SU-DHL-6 (cell line): ENCODE measurements around the gene CLEC20A.

Experiments
- EZH2phosphoT487 ChIP-seq: fragments of 200-600 bp; sonication (generic), shearing (Covaris generic); conservative IDR thresholded peaks from 2 replicates; pipeline ENCODE4 v1.6.1; 2018; ENCODE audit warnings: mild to moderate bottlenecking, antibody characterized with exemption, low read length, moderate library complexity, mixed read lengths
- TF ChIP-seq, protein P1 (sequence below): fragments of 200-600 bp; sonication (generic); IDR thresholded peaks from one replicate; pipeline ENCODE4 v1.5.1; 2017; ENCODE audit warnings: antibody characterized with exemption, mild to moderate bottlenecking, low read length, moderate library complexity; ENCODE audit not compliant: insufficient read depth, poor library complexity, severe bottlenecking

- TF ChIP-seq, protein P1, sequence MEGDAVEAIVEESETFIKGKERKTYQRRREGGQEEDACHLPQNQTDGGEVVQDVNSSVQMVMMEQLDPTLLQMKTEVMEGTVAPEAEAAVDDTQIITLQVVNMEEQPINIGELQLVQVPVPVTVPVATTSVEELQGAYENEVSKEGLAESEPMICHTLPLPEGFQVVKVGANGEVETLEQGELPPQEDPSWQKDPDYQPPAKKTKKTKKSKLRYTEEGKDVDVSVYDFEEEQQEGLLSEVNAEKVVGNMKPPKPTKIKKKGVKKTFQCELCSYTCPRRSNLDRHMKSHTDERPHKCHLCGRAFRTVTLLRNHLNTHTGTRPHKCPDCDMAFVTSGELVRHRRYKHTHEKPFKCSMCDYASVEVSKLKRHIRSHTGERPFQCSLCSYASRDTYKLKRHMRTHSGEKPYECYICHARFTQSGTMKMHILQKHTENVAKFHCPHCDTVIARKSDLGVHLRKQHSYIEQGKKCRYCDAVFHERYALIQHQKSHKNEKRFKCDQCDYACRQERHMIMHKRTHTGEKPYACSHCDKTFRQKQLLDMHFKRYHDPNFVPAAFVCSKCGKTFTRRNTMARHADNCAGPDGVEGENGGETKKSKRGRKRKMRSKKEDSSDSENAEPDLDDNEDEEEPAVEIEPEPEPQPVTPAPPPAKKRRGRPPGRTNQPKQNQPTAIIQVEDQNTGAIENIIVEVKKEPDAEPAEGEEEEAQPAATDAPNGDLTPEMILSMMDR, result no peak
- TF ChIP-seq EZH2phosphoT487, result no peak
These were observed 4.4 kb downstream of the CLEC20A start for GRCh38 chr1:178492341-178492740.
